HG03457 (cell line): ENCODE results near the gene PPP1R36.
"Not testable (repeated sequence)": the region's sequence is repeated elsewhere in the genome, so short reads cannot be mapped to it uniquely, and the experiment has no call there.

ENCODE experiments used
- ATAC-seq: cut with Tn5 transposase; IDR thresholded peaks from one replicate; pipeline ENCODE4 v1.9.1; 2021; ENCODE audit warnings: moderate number of reproducible peaks; ENCODE audit not compliant: unreplicated experiment

The PPP1R36 gene

GRCh38 chr14:64562436-64562835 lies 12.7 kb downstream of the PPP1R36 start:
- ATAC-seq = no peak

GRCh38 chr14:64563696-64564095 lies 13.9 kb downstream of the PPP1R36 start:
- no peak for ATAC-seq

GRCh38 chr14:64566651-64567122 lies 16.9 kb downstream of the PPP1R36 start:
- no peak for ATAC-seq

GRCh38 chr14:64569138-64569631 lies 19.4 kb downstream of the PPP1R36 start:
- ATAC-seq = no peak

- not testable (repeated sequence) for ATAC-seq
Observed at GRCh38 chr14:64569646-64570045, 19.9 kb downstream of the PPP1R36 start.

- no peak for ATAC-seq
Observed at GRCh38 chr14:64572386-64573104, 22.8 kb downstream of the PPP1R36 start.

GRCh38 chr14:64573109-64573508 lies 23.3 kb downstream of the PPP1R36 start:
- ATAC-seq = no peak

GRCh38 chr14:64574371-64575107 lies 24.8 kb downstream of the PPP1R36 start:
- ATAC-seq = no peak

GRCh38 chr14:64577211-64577610 lies 27.4 kb downstream of the PPP1R36 start:
- ATAC-seq = no peak

GRCh38 chr14:64580467-64580866 lies 30.7 kb downstream of the PPP1R36 start:
- ATAC-seq = no peak

GRCh38 chr14:64581363-64581762 lies 31.6 kb downstream of the PPP1R36 start:
- ATAC-seq = no peak

- no peak for ATAC-seq
Observed at GRCh38 chr14:64581817-64582216, 32.1 kb downstream of the PPP1R36 start.

- ATAC-seq = no peak
Observed at GRCh38 chr14:64584190-64584589, 34.4 kb downstream of the PPP1R36 start.

GRCh38 chr14:64591809-64592208 lies 42.0 kb downstream of the PPP1R36 start:
- ATAC-seq = no peak

GRCh38 chr14:64594438-64594837 lies 44.7 kb downstream of the PPP1R36 start:
- ATAC-seq = no peak

GRCh38 chr14:64598404-64598803 lies 48.6 kb downstream of the PPP1R36 start:
- ATAC-seq = no peak

- ATAC-seq = no peak
Observed at GRCh38 chr14:64601571-64601970, 51.8 kb downstream of the PPP1R36 start.

- ATAC-seq = no peak
Observed at GRCh38 chr14:64602826-64603225, 53.1 kb downstream of the PPP1R36 start.

GRCh38 chr14:64604001-64604400 lies 54.2 kb downstream of the PPP1R36 start:
- ATAC-seq = no peak

GRCh38 chr14:64604881-64605280 lies 55.1 kb downstream of the PPP1R36 start:
- ATAC-seq = no peak

GRCh38 chr14:64605926-64606685 lies 56.3 kb downstream of the PPP1R36 start:
- ATAC-seq = no peak
